Fibroblast of lung (primary cell): ENCODE measurements around the gene RAB35.

Experiments used
- EZH2 ChIP-seq: IDR thresholded peaks from 2 replicates; pipeline ENCODE4 v1.5.1; 2012; ENCODE audit warnings: low read length, control low read depth, mild to moderate bottlenecking; ENCODE audit errors: missing control alignments
- TF ChIP-seq, protein P1 (sequence below), 2 donors: IDR thresholded peaks in 1 of 2; conservative IDR thresholded peaks in 1 of 2; 1 replicate in 1 of 2; 2 replicates in 1 of 2; pipeline ENCODE4 v1.5.1; 2011 to 2012; ENCODE audit warnings: low read length in 2 of 2, control low read depth in 1 of 2, inconsistent platforms in 1 of 2, low read depth in 1 of 2, mild to moderate bottlenecking in 1 of 2

DNA sequence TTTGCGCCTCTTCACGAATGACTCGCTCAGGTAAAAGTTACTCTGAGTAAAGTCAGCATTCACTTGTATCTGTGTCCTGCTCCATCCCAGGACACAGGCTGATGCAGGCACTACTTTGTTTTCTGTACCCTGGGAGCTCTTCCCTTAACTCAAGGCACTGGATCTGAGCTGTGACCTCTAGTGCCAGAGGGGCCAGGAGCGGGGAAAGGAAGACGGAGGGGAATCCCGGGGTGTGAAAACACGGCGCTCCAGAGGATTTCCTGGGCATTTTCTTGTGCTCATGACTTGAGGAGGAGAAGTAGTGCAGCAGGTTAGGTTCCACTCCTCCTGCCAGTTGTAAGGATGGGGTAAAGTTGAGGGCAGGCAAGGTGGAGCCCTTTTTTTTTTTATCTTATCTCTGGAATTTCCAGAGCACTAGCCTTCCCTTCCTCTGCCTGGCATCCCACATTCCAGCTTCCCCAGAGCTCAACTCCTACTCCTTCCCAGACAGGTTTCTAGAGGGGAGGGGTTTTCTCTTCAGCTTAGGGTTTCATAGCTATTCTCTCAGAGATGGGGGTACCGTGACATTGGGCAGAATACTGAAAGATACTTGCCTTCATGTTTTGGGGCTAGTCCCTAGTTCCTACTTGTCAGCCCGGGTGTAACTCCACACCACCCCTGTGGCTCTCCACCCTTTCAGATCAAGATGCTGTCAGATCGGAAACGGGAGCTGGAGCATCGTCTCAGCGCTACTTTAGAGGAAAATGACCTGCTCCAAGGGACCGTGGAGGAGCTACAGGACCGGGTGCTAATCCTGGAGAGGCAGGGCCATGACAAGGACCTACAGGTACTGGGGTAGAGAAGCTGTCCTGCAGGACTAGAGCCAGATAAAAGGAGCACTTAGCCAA is 52.3 kb downstream of the RAB35 start:
- TF ChIP-seq, protein P1, sequence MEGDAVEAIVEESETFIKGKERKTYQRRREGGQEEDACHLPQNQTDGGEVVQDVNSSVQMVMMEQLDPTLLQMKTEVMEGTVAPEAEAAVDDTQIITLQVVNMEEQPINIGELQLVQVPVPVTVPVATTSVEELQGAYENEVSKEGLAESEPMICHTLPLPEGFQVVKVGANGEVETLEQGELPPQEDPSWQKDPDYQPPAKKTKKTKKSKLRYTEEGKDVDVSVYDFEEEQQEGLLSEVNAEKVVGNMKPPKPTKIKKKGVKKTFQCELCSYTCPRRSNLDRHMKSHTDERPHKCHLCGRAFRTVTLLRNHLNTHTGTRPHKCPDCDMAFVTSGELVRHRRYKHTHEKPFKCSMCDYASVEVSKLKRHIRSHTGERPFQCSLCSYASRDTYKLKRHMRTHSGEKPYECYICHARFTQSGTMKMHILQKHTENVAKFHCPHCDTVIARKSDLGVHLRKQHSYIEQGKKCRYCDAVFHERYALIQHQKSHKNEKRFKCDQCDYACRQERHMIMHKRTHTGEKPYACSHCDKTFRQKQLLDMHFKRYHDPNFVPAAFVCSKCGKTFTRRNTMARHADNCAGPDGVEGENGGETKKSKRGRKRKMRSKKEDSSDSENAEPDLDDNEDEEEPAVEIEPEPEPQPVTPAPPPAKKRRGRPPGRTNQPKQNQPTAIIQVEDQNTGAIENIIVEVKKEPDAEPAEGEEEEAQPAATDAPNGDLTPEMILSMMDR (conservative IDR thresholded peaks at IDR 0.05 in 1 of 2, IDR thresholded peaks at IDR 0.05 in 1 of 2; ENCODE audit: low read depth in 1 of 2, low read length in 2 of 2): no peak
- TF ChIP-seq EZH2: no peak
